Measurements from ENCODE around the gene CLDN7.
"Not testable (repeated sequence)": the region's sequence is repeated elsewhere in the genome, so short reads cannot be mapped to it uniquely, and the experiment has no call there.

The CLDN7 gene

GRCh38 chr17:7252176-7253043, 9.9 kb downstream of the CLDN7 start, which contains the start of gene ELP5:
Gene ELP5, plus strand, starts transcription at chr17:7252215. Its CDS starts 336 bp downstream, at chr17:7252551.
- DNase-seq, result peak; percentile 64

- DNase-seq, result peak; percentile 87
Observed at GRCh38 chr17:7251661-7252175, 10.6 kb downstream of the CLDN7 start, which contains the start of gene CTDNEP1. Gene CTDNEP1, minus strand, starts transcription at chr17:7251734. Its CDS starts 438 bp downstream, at chr17:7251296.

GRCh38 chr17:7250695-7251627, 11.3 kb downstream of the CLDN7 start:
- no peak for DNase-seq

GRCh38 chr17:7249830-7250229, 12.4 kb downstream of the CLDN7 start:
- no peak for DNase-seq

GRCh38 chr17:7249214-7249613, 13.1 kb downstream of the CLDN7 start:
- no peak for DNase-seq

- no peak for DNase-seq
Observed at GRCh38 chr17:7248796-7249195, 13.5 kb downstream of the CLDN7 start.

- DNase-seq, result no peak
Observed at GRCh38 chr17:7246779-7247178, 15.5 kb downstream of the CLDN7 start.

- DNase-seq, result not testable (repeated sequence)
Observed at GRCh38 chr17:7243838-7244237, 18.4 kb downstream of the CLDN7 start.

- no peak for DNase-seq
Observed at GRCh38 chr17:7243453-7243729, 18.9 kb downstream of the CLDN7 start.

- peak; percentile 79 for DNase-seq
Observed at GRCh38 chr17:7242717-7243452, 19.4 kb downstream of the CLDN7 start.

GRCh38 chr17:7241783-7242716, 20.2 kb downstream of the CLDN7 start, which contains the start of gene GABARAP:
Gene GABARAP, minus strand, starts transcription at chr17:7242449. Its CDS starts 119 bp downstream, at chr17:7242330.
- peak; percentile 64 for DNase-seq

- DNase-seq, result no peak
Observed at GRCh38 chr17:7241090-7241733, 21.1 kb downstream of the CLDN7 start.

- DNase-seq, result no peak
Observed at GRCh38 chr17:7240375-7240774, 21.9 kb downstream of the CLDN7 start.

- DNase-seq, result peak; percentile 93
Observed at GRCh38 chr17:7239091-7240027, 22.9 kb downstream of the CLDN7 start, which contains the start of gene PHF23. Gene PHF23, minus strand, starts transcription at chr17:7239457. Its CDS starts 178 bp downstream, at chr17:7239279.

- DNase-seq, result no peak
Observed at GRCh38 chr17:7238420-7239090, 23.7 kb downstream of the CLDN7 start.

GRCh38 chr17:7237761-7238419, 24.4 kb downstream of the CLDN7 start:
- DNase-seq, result peak; percentile 29

- DNase-seq, result no peak
Observed at GRCh38 chr17:7237266-7237760, 25.0 kb downstream of the CLDN7 start.

- DNase-seq, result no peak
Observed at GRCh38 chr17:7236808-7237207, 25.5 kb downstream of the CLDN7 start.
